Globus pallidus (tissue), 1 donor: Measurements from ENCODE around the gene TOM1.
"Not testable (repeated sequence)": the region's sequence is repeated elsewhere in the genome, so short reads cannot be mapped to it uniquely, and the experiment has no call there.

Experiments
- DNase-seq: peaks from one replicate; pipeline ENCODE4 v3.0.0-alpha.2; 2015; ENCODE audit warnings: low spot score

TOM1 gene

GRCh38 chr22:35345808-35346505, 46.3 kb downstream of the TOM1 start:
- DNase-seq = no peak

GRCh38 chr22:35346596-35347220, 47.0 kb downstream of the TOM1 start:
- no peak for DNase-seq

GRCh38 chr22:35347462-35347861, 47.8 kb downstream of the TOM1 start:
- no peak for DNase-seq

GRCh38 chr22:35348026-35348590, 48.4 kb downstream of the TOM1 start:
- no peak for DNase-seq

- DNase-seq = no peak
Measured at GRCh38 chr22:35348703-35349102, 49.0 kb downstream of the TOM1 start.

GRCh38 chr22:35349368-35349703, 49.6 kb downstream of the TOM1 start:
- DNase-seq = no peak

GRCh38 chr22:35349704-35350538, 50.2 kb downstream of the TOM1 start:
- no peak for DNase-seq

GRCh38 chr22:35350539-35351503, 51.1 kb downstream of the TOM1 start:
- peak; percentile 81 for DNase-seq

GRCh38 chr22:35352214-35353111, 52.8 kb downstream of the TOM1 start:
- peak; percentile 68 for DNase-seq

GRCh38 chr22:35353318-35353717, 53.6 kb downstream of the TOM1 start:
- DNase-seq = no peak

- DNase-seq = no peak
Measured at GRCh38 chr22:35354068-35354467, 54.4 kb downstream of the TOM1 start.

- DNase-seq = no peak
Measured at GRCh38 chr22:35357883-35358621, 58.4 kb downstream of the TOM1 start.

GRCh38 chr22:35359380-35360065, 59.8 kb downstream of the TOM1 start:
- DNase-seq = no peak

- DNase-seq = no peak
Measured at GRCh38 chr22:35361001-35361558, 61.4 kb downstream of the TOM1 start.

- no peak for DNase-seq
Measured at GRCh38 chr22:35363566-35364086, 63.9 kb downstream of the TOM1 start.

GRCh38 chr22:35364230-35364629, 64.5 kb downstream of the TOM1 start:
- not testable (repeated sequence) for DNase-seq

- DNase-seq = no peak
Measured at GRCh38 chr22:35367331-35367886, 67.7 kb downstream of the TOM1 start.

GRCh38 chr22:35368386-35368785, 68.7 kb downstream of the TOM1 start:
- DNase-seq = no peak
